ENCODE measurements around the gene SHB.

The SHB gene

DNA sequence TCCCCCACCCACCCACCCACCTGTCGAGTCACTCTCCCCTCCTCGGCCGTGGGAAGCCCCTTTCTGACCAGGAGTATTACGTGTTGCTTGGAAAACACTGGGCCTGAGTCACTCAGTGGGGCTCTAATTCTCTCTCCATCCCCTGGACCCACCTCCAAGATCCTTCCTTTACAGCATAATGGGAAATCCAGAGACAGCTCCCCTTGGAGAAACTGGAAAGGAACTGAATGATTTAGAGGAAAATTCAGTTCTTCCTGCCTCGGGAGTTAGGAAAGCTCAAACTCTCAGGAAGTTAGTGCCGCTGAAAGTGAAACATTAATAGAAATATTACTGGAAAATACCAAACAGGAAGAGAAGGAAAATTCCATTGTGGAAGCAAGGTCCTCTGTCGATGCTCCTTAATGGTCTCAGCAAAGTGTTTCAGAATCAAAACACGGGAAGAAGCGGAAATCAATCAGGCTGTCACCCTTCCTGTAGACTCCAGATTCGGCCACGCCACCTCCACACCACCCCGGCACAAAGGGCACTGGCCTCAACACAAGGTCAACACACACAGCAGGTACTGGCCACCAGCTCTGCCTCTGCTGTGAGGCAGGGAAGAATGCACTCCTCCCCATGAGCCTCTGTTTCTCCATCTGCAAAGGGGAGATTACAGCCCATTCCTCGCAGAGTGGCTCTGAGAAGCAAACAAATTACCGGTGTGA is 9.6 kb downstream of the SHB start:
- TF ChIP-seq SIN3A (IDR thresholded peaks at IDR 0.05; ENCODE audit: borderline replicate concordance, insufficient read depth, low read length) (no peak), POLR2AphosphoS5 (IDR thresholded peaks at IDR 0.05; ENCODE audit: low read depth, low read length) (no peak), TAF1 (IDR thresholded peaks at IDR 0.05; ENCODE audit: borderline replicate concordance, insufficient read depth, low read length) (no peak), FOXP2 (optimal IDR thresholded peaks at IDR 0.05; ENCODE audit: borderline replicate concordance, extremely low read depth, extremely low read length, insufficient read depth) (no peak)
- TF ChIP-seq, protein P1, sequence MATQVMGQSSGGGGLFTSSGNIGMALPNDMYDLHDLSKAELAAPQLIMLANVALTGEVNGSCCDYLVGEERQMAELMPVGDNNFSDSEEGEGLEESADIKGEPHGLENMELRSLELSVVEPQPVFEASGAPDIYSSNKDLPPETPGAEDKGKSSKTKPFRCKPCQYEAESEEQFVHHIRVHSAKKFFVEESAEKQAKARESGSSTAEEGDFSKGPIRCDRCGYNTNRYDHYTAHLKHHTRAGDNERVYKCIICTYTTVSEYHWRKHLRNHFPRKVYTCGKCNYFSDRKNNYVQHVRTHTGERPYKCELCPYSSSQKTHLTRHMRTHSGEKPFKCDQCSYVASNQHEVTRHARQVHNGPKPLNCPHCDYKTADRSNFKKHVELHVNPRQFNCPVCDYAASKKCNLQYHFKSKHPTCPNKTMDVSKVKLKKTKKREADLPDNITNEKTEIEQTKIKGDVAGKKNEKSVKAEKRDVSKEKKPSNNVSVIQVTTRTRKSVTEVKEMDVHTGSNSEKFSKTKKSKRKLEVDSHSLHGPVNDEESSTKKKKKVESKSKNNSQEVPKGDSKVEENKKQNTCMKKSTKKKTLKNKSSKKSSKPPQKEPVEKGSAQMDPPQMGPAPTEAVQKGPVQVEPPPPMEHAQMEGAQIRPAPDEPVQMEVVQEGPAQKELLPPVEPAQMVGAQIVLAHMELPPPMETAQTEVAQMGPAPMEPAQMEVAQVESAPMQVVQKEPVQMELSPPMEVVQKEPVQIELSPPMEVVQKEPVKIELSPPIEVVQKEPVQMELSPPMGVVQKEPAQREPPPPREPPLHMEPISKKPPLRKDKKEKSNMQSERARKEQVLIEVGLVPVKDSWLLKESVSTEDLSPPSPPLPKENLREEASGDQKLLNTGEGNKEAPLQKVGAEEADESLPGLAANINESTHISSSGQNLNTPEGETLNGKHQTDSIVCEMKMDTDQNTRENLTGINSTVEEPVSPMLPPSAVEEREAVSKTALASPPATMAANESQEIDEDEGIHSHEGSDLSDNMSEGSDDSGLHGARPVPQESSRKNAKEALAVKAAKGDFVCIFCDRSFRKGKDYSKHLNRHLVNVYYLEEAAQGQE (IDR thresholded peaks at IDR 0.05; ENCODE audit: insufficient read depth in 1 of 2, low read depth in 2 of 2, low read length in 2 of 2): no peak

DNA sequence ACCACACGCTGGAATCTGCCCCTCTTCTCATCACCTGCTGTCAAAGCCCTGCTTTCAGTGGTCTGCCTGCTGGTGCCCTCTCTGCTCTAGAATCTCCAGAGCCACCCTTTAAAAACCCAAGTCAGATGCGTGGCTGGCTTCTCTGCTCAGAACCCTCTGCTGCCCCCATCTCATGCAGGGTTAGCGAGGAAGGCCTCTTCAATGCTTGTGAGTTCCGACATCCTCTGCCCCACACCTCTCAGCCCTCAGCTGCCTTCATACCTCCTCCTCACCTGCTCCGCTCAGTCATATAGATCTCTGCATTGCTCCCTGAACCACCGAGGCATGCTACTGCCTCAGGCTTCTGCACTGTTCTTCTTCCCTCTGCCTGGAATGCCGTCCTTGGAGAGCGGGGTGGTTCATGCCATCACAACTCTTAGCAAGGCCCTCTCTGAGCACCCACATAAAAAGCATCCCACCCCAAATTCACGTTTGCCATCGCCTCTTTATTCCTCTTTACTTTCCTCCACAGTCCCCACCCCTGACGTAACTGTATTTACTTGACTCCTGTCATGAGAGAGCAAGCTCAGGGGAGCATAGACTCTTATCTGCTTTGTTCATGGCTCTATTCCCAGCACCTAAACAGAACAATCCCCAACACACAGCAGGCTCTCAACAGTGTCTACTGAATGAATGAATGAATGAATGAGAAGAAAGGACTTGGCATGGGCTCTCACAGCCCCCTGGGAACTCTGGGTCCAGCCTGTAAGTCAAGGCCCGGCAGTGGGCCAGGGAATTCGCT is 10.4 kb downstream of the SHB start:
- TF ChIP-seq SIN3A (IDR thresholded peaks at IDR 0.05; ENCODE audit: borderline replicate concordance, insufficient read depth, low read length): no peak
- no peak for TF ChIP-seq POLR2AphosphoS5 (IDR thresholded peaks at IDR 0.05; ENCODE audit: low read depth, low read length)
- TF ChIP-seq, protein P1 (IDR thresholded peaks at IDR 0.05; ENCODE audit: insufficient read depth in 1 of 2, low read depth in 2 of 2, low read length in 2 of 2): no peak
- TF ChIP-seq FOXP2 (optimal IDR thresholded peaks at IDR 0.05; ENCODE audit: borderline replicate concordance, extremely low read depth, extremely low read length, insufficient read depth): no peak
- no peak for TF ChIP-seq TAF1 (IDR thresholded peaks at IDR 0.05; ENCODE audit: borderline replicate concordance, insufficient read depth, low read length)

DNA sequence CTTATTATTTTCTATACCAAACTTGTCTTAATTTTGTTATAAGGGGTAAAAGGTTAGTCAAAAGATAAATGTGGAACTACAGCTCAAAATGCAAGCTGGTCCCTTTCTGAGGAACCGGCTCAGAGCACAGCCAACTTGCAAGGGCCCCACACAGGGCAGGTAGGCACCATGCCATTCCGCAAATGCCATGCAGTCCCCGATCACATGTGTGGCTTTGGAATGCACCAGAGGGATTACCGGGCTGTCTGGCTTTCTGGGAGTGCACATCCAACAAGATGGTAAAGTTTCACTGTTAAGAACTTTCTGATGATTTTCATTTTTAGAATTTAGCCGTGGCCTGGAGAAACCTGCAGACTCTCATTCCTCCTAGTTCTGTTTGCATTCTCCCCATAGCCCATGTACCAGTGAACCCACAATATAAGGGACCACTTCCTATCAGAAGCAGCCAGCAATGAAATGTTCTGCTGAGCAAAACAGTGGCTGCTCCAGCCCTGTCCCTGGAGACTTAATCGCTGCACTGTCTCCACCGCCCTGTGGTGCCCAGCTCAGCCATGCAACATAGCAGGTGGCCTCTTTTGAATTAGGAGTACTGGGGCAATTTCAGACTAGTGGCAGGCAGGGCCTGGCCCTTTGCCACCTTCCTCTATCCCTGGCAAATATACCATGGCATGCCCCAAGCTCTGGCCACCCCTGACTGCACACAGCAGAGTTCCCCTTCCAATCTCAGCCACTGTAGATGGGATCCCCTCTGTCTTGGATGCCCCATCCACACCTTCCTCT is 11.4 kb downstream of the SHB start:
- TF ChIP-seq POLR2AphosphoS5 (IDR thresholded peaks at IDR 0.05; ENCODE audit: low read depth, low read length): no peak
- TF ChIP-seq TAF1 (IDR thresholded peaks at IDR 0.05; ENCODE audit: borderline replicate concordance, insufficient read depth, low read length): no peak
- TF ChIP-seq, protein P1 (IDR thresholded peaks at IDR 0.05; ENCODE audit: insufficient read depth in 1 of 2, low read depth in 2 of 2, low read length in 2 of 2): no peak
- TF ChIP-seq FOXP2 (optimal IDR thresholded peaks at IDR 0.05; ENCODE audit: borderline replicate concordance, extremely low read depth, extremely low read length, insufficient read depth): no peak
- TF ChIP-seq SIN3A (IDR thresholded peaks at IDR 0.05; ENCODE audit: borderline replicate concordance, insufficient read depth, low read length): no peak

DNA sequence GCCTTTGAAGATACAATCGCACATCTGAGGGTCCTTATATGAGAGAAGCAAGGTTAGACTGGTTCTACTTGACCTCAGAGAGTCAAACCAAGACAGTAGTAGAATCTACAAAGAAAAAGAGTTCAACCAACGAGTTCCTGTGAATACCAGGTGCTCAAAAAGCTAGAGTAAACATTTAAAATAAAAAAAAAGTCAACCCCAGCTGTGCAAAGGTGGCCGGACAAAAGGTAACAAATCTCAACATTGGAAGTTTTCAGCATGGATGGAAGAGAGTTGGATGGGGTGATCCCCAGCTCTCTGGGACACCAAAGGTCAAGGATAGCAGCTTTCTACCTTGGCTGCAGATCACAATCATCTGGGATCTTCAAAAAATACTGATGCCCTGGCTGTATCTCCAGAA is 14.4 kb downstream of the SHB start:
- TF ChIP-seq POLR2AphosphoS5 (IDR thresholded peaks at IDR 0.05; ENCODE audit: low read depth, low read length) (no peak), SIN3A (IDR thresholded peaks at IDR 0.05; ENCODE audit: borderline replicate concordance, insufficient read depth, low read length) (no peak), FOXP2 (optimal IDR thresholded peaks at IDR 0.05; ENCODE audit: borderline replicate concordance, extremely low read depth, extremely low read length, insufficient read depth) (no peak), TAF1 (IDR thresholded peaks at IDR 0.05; ENCODE audit: borderline replicate concordance, insufficient read depth, low read length) (no peak)
- TF ChIP-seq, protein P1 (IDR thresholded peaks at IDR 0.05; ENCODE audit: insufficient read depth in 1 of 2, low read depth in 2 of 2, low read length in 2 of 2): no peak
